Loucy (cell line): ENCODE data around the gene PRAF2.

Experiments
- H2AFZ ChIP-seq: fragments of 200-600 bp; sonication (generic); 2 replicates; pipeline ENCODE4 v1.6.0; 2016; ENCODE audit warnings: antibody characterized with exemption, mild to moderate bottlenecking, low read length, moderate library complexity
- H3F3A ChIP-seq: fragments of 200-600 bp; 2 replicates; pipeline ENCODE4 v1.6.0; 2016; ENCODE audit warnings: antibody characterized with exemption, low read depth, mild to moderate bottlenecking
- H3K27me3 ChIP-seq: fragments of 200-600 bp; sonication (generic); 2 replicates; pipeline ENCODE4 v1.6.1; 2014; ENCODE audit warnings: low read length, mild to moderate bottlenecking; ENCODE audit not compliant: insufficient read depth, poor library complexity, severe bottlenecking
- H3K36me3 ChIP-seq: fragments of 200-600 bp; sonication (generic); 2 replicates; pipeline ENCODE4 v1.6.1; 2016; ENCODE audit warnings: low read length; ENCODE audit not compliant: insufficient read depth
- H3K4me1 ChIP-seq: fragments of 200-600 bp; sonication (generic); 2 replicates; pipeline ENCODE4 v1.5.1; 2014; ENCODE audit warnings: low read length, mild to moderate bottlenecking; ENCODE audit not compliant: insufficient read depth, poor library complexity, severe bottlenecking
- H3K4me2 ChIP-seq: fragments of 200-600 bp; sonication (generic); 2 replicates; pipeline ENCODE4 v1.6.0; 2014; ENCODE audit warnings: antibody characterized with exemption, low read length, low read depth, mild to moderate bottlenecking; ENCODE audit not compliant: poor library complexity, severe bottlenecking
- H3K4me3 ChIP-seq: fragments of 200-600 bp; sonication (generic); 2 replicates; pipeline ENCODE4 v1.5.1; 2014; ENCODE audit warnings: low read length, mild to moderate bottlenecking, mixed read lengths; ENCODE audit not compliant: poor library complexity, severe bottlenecking
- H3K79me2 ChIP-seq: fragments of 200-600 bp; sonication (generic); 2 replicates; pipeline ENCODE4 v1.6.1; 2014; ENCODE audit warnings: low read length; ENCODE audit not compliant: insufficient read depth
- H3K9ac ChIP-seq: fragments of 200-600 bp; sonication (generic); 2 replicates; pipeline ENCODE4 v1.6.0; 2014; ENCODE audit warnings: mild to moderate bottlenecking, low read depth, low read length, moderate library complexity; ENCODE audit not compliant: poor library complexity, severe bottlenecking
- H3K9me2 ChIP-seq: fragments of 200-600 bp; sonication (generic); replicated peaks from 2 replicates; pipeline ENCODE4 v1.6.1; 2016; ENCODE audit warnings: low read depth, low read length, mixed read lengths
- H3K9me3 ChIP-seq: fragments of 200-600 bp; sonication (generic); 2 replicates; pipeline ENCODE4 v1.6.1; 2014; ENCODE audit warnings: mild to moderate bottlenecking, antibody characterized with exemption, low read length, low read depth; ENCODE audit not compliant: insufficient read depth
- H4K20me1 ChIP-seq: fragments of 200-600 bp; sonication (generic); 2 replicates; pipeline ENCODE4 v1.6.0; 2014; ENCODE audit warnings: antibody characterized with exemption, low read length, mild to moderate bottlenecking; ENCODE audit not compliant: insufficient read depth, poor library complexity, severe bottlenecking
- CTCF ChIP-seq: fragments of 200-600 bp; sonication (generic); conservative IDR thresholded peaks from 2 replicates; pipeline ENCODE4 v1.5.1; 2014; ENCODE audit warnings: mild to moderate bottlenecking, antibody characterized with exemption, low read length
- EZH2phosphoT487 ChIP-seq: fragments of 200-600 bp; IDR thresholded peaks from 2 replicates; pipeline ENCODE4 v1.6.1; 2018; ENCODE audit warnings: antibody characterized with exemption, mild to moderate bottlenecking, moderate library complexity, borderline replicate concordance

The PRAF2 gene

GRCh38 chrX:49069038-49069437 lies 4.8 kb downstream of the PRAF2 start:
- H3K9me3 ChIP-seq, result no peaks in the 10 kb centered on the region
- no peak overlapping the region for H2AFZ ChIP-seq
- H3K4me3 ChIP-seq, result no peak overlapping the region
- no peaks in the 10 kb centered on the region; the same call in 1 of the 2 replicates for H3K36me3 ChIP-seq
- H3K79me2 ChIP-seq, result peaks cover 12% of the 10 kb centered on the region; the same call in 1 of the 2 replicates
- H3K9me2 ChIP-seq, result no peaks in the 10 kb centered on the region
- no peaks in the 10 kb centered on the region for H3F3A ChIP-seq
- H4K20me1 ChIP-seq, result no peaks in the 10 kb centered on the region
- no peak for TF ChIP-seq EZH2phosphoT487
- no peak for TF ChIP-seq CTCF
- H3K9ac ChIP-seq, result no peak overlapping the region
- no peak overlapping the region for H3K4me2 ChIP-seq
- H3K27me3 ChIP-seq, result no peaks in the 10 kb centered on the region
- peaks cover under 1% of the 10 kb centered on the region for H3K4me1 ChIP-seq

- H3K36me3 ChIP-seq, result no peaks in the 10 kb centered on the region; the same call in 1 of the 2 replicates
- H3K9ac ChIP-seq, result no peak overlapping the region
- no peak for TF ChIP-seq EZH2phosphoT487
- no peak for TF ChIP-seq CTCF
- no peaks in the 10 kb centered on the region for H3K4me1 ChIP-seq
- no peak overlapping the region for H2AFZ ChIP-seq
- H3K27me3 ChIP-seq, result no peaks in the 10 kb centered on the region
- no peaks in the 10 kb centered on the region for H3K9me2 ChIP-seq
- H3K4me3 ChIP-seq, result no peak overlapping the region
- H3K4me2 ChIP-seq, result no peak overlapping the region
- no peaks in the 10 kb centered on the region for H3K9me3 ChIP-seq
- no peaks in the 10 kb centered on the region for H3K79me2 ChIP-seq
- no peaks in the 10 kb centered on the region for H4K20me1 ChIP-seq
- no peaks in the 10 kb centered on the region for H3F3A ChIP-seq
Observed at GRCh38 chrX:49067285-49068120, 6.3 kb downstream of the PRAF2 start.

- no peaks in the 10 kb centered on the region for H3F3A ChIP-seq
- no peak overlapping the region for H3K4me3 ChIP-seq
- H3K4me2 ChIP-seq, result no peak overlapping the region
- H4K20me1 ChIP-seq, result no peaks in the 10 kb centered on the region
- H3K36me3 ChIP-seq, result no peaks in the 10 kb centered on the region; the same call in 1 of the 2 replicates
- H3K27me3 ChIP-seq, result no peaks in the 10 kb centered on the region
- no peaks in the 10 kb centered on the region for H3K4me1 ChIP-seq
- H3K9me2 ChIP-seq, result no peaks in the 10 kb centered on the region
- H3K79me2 ChIP-seq, result no peaks in the 10 kb centered on the region
- no peak for TF ChIP-seq CTCF
- TF ChIP-seq EZH2phosphoT487, result no peak
- no peak overlapping the region for H2AFZ ChIP-seq
- no peaks in the 10 kb centered on the region for H3K9me3 ChIP-seq
- H3K9ac ChIP-seq, result no peak overlapping the region
Observed at GRCh38 chrX:49066690-49067089, 7.1 kb downstream of the PRAF2 start.
